GM12872 (cell line): ENCODE data around the gene SUPT3H.

ENCODE experiments used
- TF ChIP-seq, protein P1 (sequence below): IDR thresholded peaks from 3 replicates; pipeline ENCODE4 v1.5.1; 2011; ENCODE audit warnings: low read depth, mild to moderate bottlenecking, low read length, moderate library complexity; ENCODE audit not compliant: insufficient read depth

SUPT3H gene

DNA sequence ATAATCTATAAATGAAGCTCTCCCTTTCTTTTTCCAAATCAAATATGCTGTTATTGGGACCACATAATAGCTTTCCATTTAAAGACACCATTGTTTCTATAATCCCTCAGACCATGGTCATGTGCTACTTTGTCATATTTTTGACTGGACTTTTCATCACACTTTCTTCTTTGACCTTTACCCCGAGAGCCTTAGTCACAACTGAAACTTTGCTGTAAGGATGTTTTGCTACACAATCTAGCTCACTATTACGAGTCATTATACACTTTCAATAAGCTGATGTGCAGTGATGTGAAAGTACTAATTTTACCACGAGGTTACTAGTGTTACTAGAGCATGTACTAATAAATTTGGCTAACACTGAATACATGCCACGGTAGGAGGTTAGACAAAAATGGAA, 416.8 kb downstream of the SUPT3H start:
- TF ChIP-seq, protein P1, sequence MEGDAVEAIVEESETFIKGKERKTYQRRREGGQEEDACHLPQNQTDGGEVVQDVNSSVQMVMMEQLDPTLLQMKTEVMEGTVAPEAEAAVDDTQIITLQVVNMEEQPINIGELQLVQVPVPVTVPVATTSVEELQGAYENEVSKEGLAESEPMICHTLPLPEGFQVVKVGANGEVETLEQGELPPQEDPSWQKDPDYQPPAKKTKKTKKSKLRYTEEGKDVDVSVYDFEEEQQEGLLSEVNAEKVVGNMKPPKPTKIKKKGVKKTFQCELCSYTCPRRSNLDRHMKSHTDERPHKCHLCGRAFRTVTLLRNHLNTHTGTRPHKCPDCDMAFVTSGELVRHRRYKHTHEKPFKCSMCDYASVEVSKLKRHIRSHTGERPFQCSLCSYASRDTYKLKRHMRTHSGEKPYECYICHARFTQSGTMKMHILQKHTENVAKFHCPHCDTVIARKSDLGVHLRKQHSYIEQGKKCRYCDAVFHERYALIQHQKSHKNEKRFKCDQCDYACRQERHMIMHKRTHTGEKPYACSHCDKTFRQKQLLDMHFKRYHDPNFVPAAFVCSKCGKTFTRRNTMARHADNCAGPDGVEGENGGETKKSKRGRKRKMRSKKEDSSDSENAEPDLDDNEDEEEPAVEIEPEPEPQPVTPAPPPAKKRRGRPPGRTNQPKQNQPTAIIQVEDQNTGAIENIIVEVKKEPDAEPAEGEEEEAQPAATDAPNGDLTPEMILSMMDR = no peak

DNA sequence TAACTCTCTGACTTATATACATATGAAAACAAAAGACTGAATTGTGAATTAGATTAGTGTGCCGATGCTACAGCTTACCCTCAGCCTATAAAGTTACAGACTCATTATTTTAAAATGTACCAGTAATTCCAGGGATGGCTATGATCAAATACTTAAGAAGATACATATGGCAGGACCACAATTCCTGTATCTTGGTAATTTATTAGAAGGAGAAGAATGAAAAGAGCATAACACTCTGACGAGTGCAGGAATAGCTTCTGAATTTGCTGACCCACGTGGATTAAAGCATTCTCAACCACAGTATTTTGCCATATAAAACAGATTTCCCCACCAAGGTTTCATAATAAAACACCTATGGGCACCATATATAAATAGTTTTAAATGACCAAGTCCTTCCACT, 418.1 kb downstream of the SUPT3H start:
- TF ChIP-seq, protein P1 = no peak

DNA sequence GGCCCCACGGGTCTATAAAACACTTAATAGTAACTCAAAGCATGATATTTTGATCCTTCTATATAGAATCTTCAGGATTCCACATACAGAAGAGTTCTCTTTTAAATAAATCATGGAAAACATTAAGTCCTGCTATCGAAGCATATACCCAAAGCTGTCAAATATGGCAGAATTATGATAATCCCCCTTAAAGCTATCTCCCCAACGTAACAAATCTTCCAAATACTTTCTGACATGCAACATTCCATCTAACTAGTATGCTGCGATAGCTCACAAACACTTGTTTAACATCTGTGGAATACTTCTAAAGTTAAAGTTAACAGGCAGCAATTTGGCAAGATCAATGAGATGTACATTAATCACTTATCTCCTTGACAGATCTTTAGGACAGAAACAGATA, 420.6 kb downstream of the SUPT3H start:
- TF ChIP-seq, protein P1 = no peak

DNA sequence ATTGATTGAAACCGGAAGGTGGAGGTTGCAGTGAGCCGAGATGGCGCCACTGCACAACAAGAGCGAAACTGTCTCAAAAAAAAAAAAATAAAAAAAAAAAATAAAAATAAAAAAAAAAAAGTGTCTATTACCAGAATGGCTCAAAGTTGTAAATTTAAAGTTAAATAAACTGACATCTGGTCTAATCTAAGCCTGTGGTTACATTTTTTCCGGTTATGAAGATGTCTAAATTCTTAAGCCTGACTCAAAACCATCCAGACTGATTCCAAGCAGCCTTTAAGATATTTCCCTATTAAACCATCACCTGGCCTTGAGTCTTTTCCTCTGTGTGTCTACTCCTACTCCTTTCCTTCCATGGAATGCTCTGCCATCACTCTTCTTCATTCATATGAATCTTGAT, 421.3 kb downstream of the SUPT3H start:
- TF ChIP-seq, protein P1 = no peak

DNA sequence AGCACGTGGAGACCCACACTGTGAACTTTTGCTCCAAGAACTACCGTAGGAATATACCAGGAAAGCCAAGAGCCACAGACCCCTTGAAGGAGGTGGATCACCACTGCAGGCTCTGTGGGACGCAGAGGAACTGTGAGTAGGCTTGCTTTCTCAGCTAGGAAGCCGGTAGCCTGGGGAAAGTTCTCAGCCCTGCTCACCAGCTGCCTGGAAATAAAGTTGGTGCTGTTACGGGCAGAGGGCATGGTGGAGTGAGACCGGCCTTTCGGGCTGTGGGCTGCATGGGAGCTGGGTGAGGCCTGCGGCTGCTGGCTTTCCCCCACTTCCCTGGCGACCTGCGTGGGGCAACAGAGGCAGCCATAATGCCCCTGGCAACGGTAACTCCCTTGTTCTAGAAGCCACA, 422.6 kb downstream of the SUPT3H start:
- TF ChIP-seq, protein P1 = no peak

DNA sequence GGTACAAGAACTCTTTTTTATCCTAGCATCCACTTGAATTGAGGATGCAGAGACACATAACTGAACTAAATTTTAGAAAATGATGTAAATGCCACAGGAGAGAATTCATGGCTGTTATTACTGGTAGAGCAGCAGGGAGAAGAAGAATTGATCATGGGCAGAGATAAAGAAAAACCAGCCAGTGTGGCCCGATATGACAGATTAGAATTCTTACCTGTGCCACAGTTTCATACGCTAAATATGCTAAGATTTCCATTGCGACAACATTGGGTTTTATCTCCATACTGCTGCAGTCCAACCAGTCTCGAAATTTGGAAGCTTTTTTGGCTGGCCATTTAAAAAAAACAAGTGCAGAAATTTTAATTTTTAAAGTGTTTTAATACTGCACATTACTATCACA, 423.5 kb downstream of the SUPT3H start:
- TF ChIP-seq, protein P1 = no peak

DNA sequence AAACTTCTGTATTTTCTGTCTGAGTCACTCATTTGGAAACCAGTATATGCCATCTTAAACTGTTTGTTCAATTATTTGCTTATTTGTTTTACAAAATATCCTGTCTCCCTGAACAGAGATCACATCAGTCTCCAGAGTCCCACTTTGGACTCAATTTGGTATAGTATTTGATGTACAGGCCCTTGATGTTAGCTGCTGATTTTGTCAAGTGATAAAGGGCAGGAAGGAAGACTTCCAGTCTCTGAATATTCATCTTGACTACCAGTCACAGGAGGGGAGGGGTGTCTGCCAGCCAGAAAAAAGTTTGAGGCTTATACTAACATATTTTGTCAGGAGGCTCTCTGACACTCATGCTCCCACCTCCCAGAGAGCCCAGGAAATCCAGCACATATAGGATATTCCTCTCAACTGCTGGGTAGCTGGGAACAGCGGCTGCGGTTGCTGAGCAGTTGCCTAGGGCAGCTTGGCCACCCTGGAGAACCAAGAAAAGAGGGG, 426.4 kb downstream of the SUPT3H start:
- TF ChIP-seq, protein P1 = no peak
